Measurements from ENCODE around the gene COMMD6. TPM values are rescaled to one million over a fixed set of nuclear protein-coding genes. Genes with fewer than 3 reads are reported as not detected.
A peak's percentile ranks its signal among the peaks of the same experiment; 100 is the strongest.

Gene COMMD6
- total and polyA plus RNA-seq, 3 donors from 2014 or later, result 51.3 to 166 (median 60.4) TPM

GRCh38 chr13:75482070-75482819 is 55.4 kb downstream of the COMMD6 start, which contains the start of gene TBC1D4:
Gene TBC1D4, minus strand, starts transcription at chr13:75482169. Its CDS starts 402 bp downstream, at chr13:75481767.
- H3K9me3 ChIP-seq, result no peaks in the 10 kb centered on the region
- H3K27ac ChIP-seq, result peak within 1 kb of the TSS; percentile 82 to 83
- no peaks in the 10 kb centered on the region for H3K4me1 ChIP-seq
- TF ChIP-seq POLR2A (IDR thresholded peaks at IDR 0.05) (no peak), CTCF (IDR thresholded peaks at IDR 0.05) (peak; percentile 42 to 73 (median 66))
- H3K27me3 ChIP-seq, result no peaks in the 10 kb centered on the region
- 1% methylated on average over 44 to 58 of the region's 58 CpGs for WGBS, 2 donors
- no peaks in the 10 kb centered on the region for H3K36me3 ChIP-seq (ENCODE audit: low read depth, missing control alignments)
- intact Hi-C loops (cut with DNase I; ENCODE audit: low total_unique reads), result no loop called here
- DNase-seq, result peak; percentile 90
- H3K4me3 ChIP-seq, result peak within 1 kb of the TSS; percentile 81 to 92

- 0% methylated on average over 89 of the region's 100 CpGs; no CpG with 5 or more reads in 1 of the 2 donors for WGBS, 2 donors
Measured at GRCh38 chr13:75481176-75482069, 56.2 kb downstream of the COMMD6 start.

GRCh38 chr13:75480671-75481175 is 56.9 kb downstream of the COMMD6 start:
- TF ChIP-seq POLR2A (IDR thresholded peaks at IDR 0.05) (no peak), CTCF (IDR thresholded peaks at IDR 0.05) (no peak)
- Histone ChIP-seq H3K4me1 (no peaks in the 10 kb centered on the region), H3K27ac (peak overlapping the region; percentile 82 to 83), H3K4me3 (peak overlapping the region; percentile 81 to 92), H3K36me3 (ENCODE audit: low read depth, missing control alignments) (no peaks in the 10 kb centered on the region), H3K27me3 (no peaks in the 10 kb centered on the region), H3K9me3 (no peaks in the 10 kb centered on the region)
- peak; percentile 58 for DNase-seq
- WGBS, 2 donors, result 1% methylated on average over 32 to 48 of the region's 48 CpGs
- intact Hi-C loops (cut with DNase I; ENCODE audit: low total_unique reads), result no loop called here

More at GRCh38 chr13:75481176-75482069, 56.2 kb downstream of the COMMD6 start:
- DNase-seq, result peak; percentile 34
- intact Hi-C loops (cut with DNase I; ENCODE audit: low total_unique reads), result no loop called here
- peak overlapping the region; percentile 81 to 92 for H3K4me3 ChIP-seq
- H3K9me3 ChIP-seq, result no peaks in the 10 kb centered on the region
- H3K4me1 ChIP-seq, result no peaks in the 10 kb centered on the region
- H3K27ac ChIP-seq, result peak overlapping the region; percentile 82 to 83
- TF ChIP-seq POLR2A (IDR thresholded peaks at IDR 0.05) (no peak), CTCF (IDR thresholded peaks at IDR 0.05) (no peak)
- no peaks in the 10 kb centered on the region for H3K36me3 ChIP-seq (ENCODE audit: low read depth, missing control alignments)
- H3K27me3 ChIP-seq, result no peaks in the 10 kb centered on the region

GRCh38 chr13:75479102-75479740 is 58.4 kb downstream of the COMMD6 start:
- intact Hi-C loops (cut with DNase I; ENCODE audit: low total_unique reads), result no loop called here
- DNase-seq, result no peak
- Histone ChIP-seq H3K9me3 (no peaks in the 10 kb centered on the region), H3K27me3 (no peaks in the 10 kb centered on the region), H3K27ac (no peak overlapping the region), H3K4me3 (no peak overlapping the region), H3K36me3 (ENCODE audit: low read depth, missing control alignments) (no peaks in the 10 kb centered on the region), H3K4me1 (no peaks in the 10 kb centered on the region)
- TF ChIP-seq POLR2A (IDR thresholded peaks at IDR 0.05) (no peak), CTCF (IDR thresholded peaks at IDR 0.05) (no peak)
- 73 to 79% methylated on average over 5 of the region's 5 CpGs for WGBS, 2 donors

Measured in testis (tissue), 3 donors.